K562 (cell line): ENCODE results near the gene YARS1. TPM values are rescaled to one million over a fixed set of nuclear protein-coding genes. Genes with fewer than 3 reads are reported as not detected.

Experiments
- ATAC-seq: fragments of 200-7000 bp; cut with Tn5 transposase; 3 replicates; pipeline ENCODE4 v1.9.1; 2020; ENCODE audit warnings: moderate library complexity
- BruUV-seq: library from RNA; stranded (reverse); fragments of 400-500 nt; replicated peaks from 2 replicates; lab custom pipeline; 2021; lab: Mats Ljungman, UMichigan
- CTCF ChIA-PET: fragments of 300-600 bp; formaldehyde crosslinking; extraction: SDS; loops from one replicate; lab custom pipeline; 2021; ENCODE audit warnings: low intra/inter-chr PET ratio; lab: Yijun Ruan, JAX
- POLR2A ChIA-PET: fragments of 300-600, 350-650 bp; sonication (Branson Sonifier 250); formaldehyde crosslinking; extraction: SDS; loops from one replicate; lab custom pipeline; 2021; ENCODE audit warnings: antibody characterized with exemption, inconsistent platforms; lab: Yijun Ruan, JAX
- DNase-seq, 4 experiments: peaks; one replicate each; pipeline versions ENCODE4 v3.0.0 to v3.0.0-alpha.2; 2011 to 2018; ENCODE audit warnings: low spot score in 3 of 4, mixed read lengths in 3 of 4; ENCODE audit errors: extremely low read depth in 1 of 4
- FAIRE-seq: peaks from 2 replicates; lab custom pipeline; 2011; peaks lifted over from hg19 to GRCh38; lab: Jason Lieb, UNC
- H2AFZ ChIP-seq: 2 replicates; pipeline ENCODE4 v1.6.0; 2011; ENCODE audit warnings: low read depth, low read length, control low read depth, inconsistent platforms
- H3K27ac ChIP-seq: fragments of 200-600 bp; 3 replicates; pipeline ENCODE4 v1.8.0; 2011; ENCODE audit warnings: low read depth, mild to moderate bottlenecking, control low read depth, inconsistent platforms, low read length, moderate library complexity, mixed read lengths; ENCODE audit errors: extremely low read depth
- H3K27me3 ChIP-seq, 2 experiments: fragments of 300-600 bp in 1 of 2; 2 replicates in 1 of 2; 3 replicates in 1 of 2; pipeline versions ENCODE4 v1.6.0 to v1.8.0; 2011; ENCODE audit warnings: inconsistent platforms in 2 of 2, low read length in 2 of 2, mild to moderate bottlenecking in 1 of 2, mixed read lengths in 1 of 2, moderate library complexity in 1 of 2; ENCODE audit not compliant: control insufficient read depth in 2 of 2, insufficient read depth in 2 of 2
- H3K36me3 ChIP-seq: fragments of 300-600 bp; 3 replicates; pipeline ENCODE4 v1.8.0; 2011; ENCODE audit warnings: mild to moderate bottlenecking, low read length, inconsistent platforms; ENCODE audit not compliant: control insufficient read depth, insufficient read depth
- H3K4me1 ChIP-seq, 2 experiments: fragments of 200-600 bp in 1 of 2; replicated peaks in 1 of 2; 2 replicates in 1 of 2; 3 replicates in 1 of 2; pipeline versions ENCODE4 v1.5.1 to v1.8.0; 2011; ENCODE audit warnings: inconsistent platforms in 2 of 2, low read length in 2 of 2, mild to moderate bottlenecking in 1 of 2, mixed read lengths in 1 of 2, moderate library complexity in 1 of 2; ENCODE audit not compliant: control insufficient read depth in 2 of 2, insufficient read depth in 2 of 2
- H3K4me2 ChIP-seq: 2 replicates; pipeline ENCODE4 v1.6.1; 2011; ENCODE audit warnings: low read length, control low read depth, inconsistent platforms, mixed read lengths; ENCODE audit not compliant: insufficient read depth
- H3K4me3 ChIP-seq: fragments of 200-600 bp; sonication (generic), shearing (Covaris generic); 2 replicates; pipeline ENCODE4 v1.5.1; 2016; ENCODE audit warnings: control low read depth, inconsistent platforms
- H3K79me2 ChIP-seq: fragments of 200-600 bp; 3 replicates; pipeline ENCODE4 v1.8.0; 2011; ENCODE audit warnings: low read length, inconsistent platforms; ENCODE audit not compliant: control insufficient read depth, insufficient read depth
- H3K9ac ChIP-seq, 2 experiments: 2 replicates each; pipeline versions ENCODE4 v1.6.0 to v1.6.1; 2011; ENCODE audit warnings: low read depth in 2 of 2, low read length in 2 of 2, control low read depth in 1 of 2, inconsistent platforms in 1 of 2, mild to moderate bottlenecking in 1 of 2, mixed read lengths in 1 of 2; ENCODE audit not compliant: insufficient read depth in 1 of 2
- H3K9me1 ChIP-seq: one replicate; pipeline ENCODE4 v1.6.0; 2011; ENCODE audit warnings: inconsistent platforms, mild to moderate bottlenecking, low read length, moderate library complexity; ENCODE audit not compliant: control insufficient read depth, insufficient read depth
- H3K9me3 ChIP-seq: replicated peaks from 2 replicates; pipeline ENCODE4 v1.5.1; 2011; ENCODE audit warnings: low read depth, low read length, inconsistent platforms; ENCODE audit not compliant: control insufficient read depth, insufficient read depth
- H4K20me1 ChIP-seq: replicated peaks from 2 replicates; pipeline ENCODE4 v1.6.1; 2011; ENCODE audit warnings: low read length, inconsistent platforms, mixed read lengths; ENCODE audit not compliant: control insufficient read depth, insufficient read depth
- CBFA2T3 ChIP-seq: fragments of 450-650 bp; IDR thresholded peaks from 2 replicates; pipeline ENCODE4 v1.6.1; 2017
- CREB1 ChIP-seq, 2 experiments: sonication (generic) in 1 of 2; formaldehyde crosslinking in 1 of 2; IDR thresholded peaks; 2 replicates each; pipeline versions ENCODE4 v1.6.1 to v1.8.0; 2012 to 2022; ENCODE audit warnings: inconsistent platforms in 1 of 2, mild to moderate bottlenecking in 1 of 2, missing genetic modification reagents in 1 of 2, moderate library complexity in 1 of 2
- CXXC5 ChIP-seq: fragments of 250-450 bp; sonication (Bioruptor Pico); IDR thresholded peaks from 2 replicates; pipeline ENCODE4 v1.8.0; 2022; ENCODE audit warnings: inconsistent platforms, mild to moderate bottlenecking, moderate library complexity
- FOSL1 ChIP-seq: fragments of 200-800 bp; sonication (Bioruptor generic); conservative IDR thresholded peaks from 2 replicates; pipeline ENCODE4 v1.6.1; 2016; ENCODE audit warnings: missing genetic modification characterization, missing compliant biosample characterization
- FOXK1 ChIP-seq: sonication (generic); formaldehyde crosslinking; IDR thresholded peaks from 2 replicates; pipeline ENCODE4 v1.8.0; 2022; ENCODE audit warnings: missing genetic modification reagents, mild to moderate bottlenecking, borderline replicate concordance
- HSF4 ChIP-seq: fragments of 250-450 bp; sonication (Bioruptor Pico); IDR thresholded peaks from 2 replicates; pipeline ENCODE4 v2.1.2; 2022; ENCODE audit warnings: mild to moderate bottlenecking, moderate library complexity, borderline replicate concordance
- KAT8 ChIP-seq: fragments of 450-650 bp; IDR thresholded peaks from 2 replicates; pipeline ENCODE4 v1.6.1; 2016; ENCODE audit warnings: low read depth, mild to moderate bottlenecking
- KDM1A ChIP-seq, 2 experiments: fragments of 450-650 bp; IDR thresholded peaks; 2 replicates each; pipeline ENCODE4 v1.6.1; 2016; ENCODE audit warnings: mild to moderate bottlenecking in 2 of 2
- MEIS2 ChIP-seq: fragments of 450-650 bp; IDR thresholded peaks from 2 replicates; pipeline ENCODE4 v1.6.1; 2014; ENCODE audit warnings: mild to moderate bottlenecking; ENCODE audit not compliant: partially characterized antibody
- NFIC ChIP-seq: fragments of 450-650 bp; IDR thresholded peaks from 2 replicates; pipeline ENCODE4 v1.6.1; 2017; ENCODE audit warnings: mild to moderate bottlenecking, inconsistent platforms
- RFX1 ChIP-seq: fragments of 450-650 bp; IDR thresholded peaks from 2 replicates; pipeline ENCODE4 v1.6.1; 2016; ENCODE audit warnings: mild to moderate bottlenecking, moderate library complexity
- TBL1XR1 ChIP-seq, 2 experiments: IDR thresholded peaks; 2 replicates each; pipeline ENCODE4 v1.6.1; 2012; ENCODE audit warnings: improper control_type of control experiment in 2 of 2, low read length in 2 of 2, mild to moderate bottlenecking in 1 of 2
- TEAD4 ChIP-seq, 2 experiments: sonication (generic) in 1 of 2; formaldehyde crosslinking in 1 of 2; IDR thresholded peaks; 2 replicates each; pipeline versions ENCODE4 v1.6.1 to v1.8.0; 2012 to 2022; ENCODE audit warnings: borderline replicate concordance in 1 of 2, inconsistent platforms in 1 of 2, low read length in 1 of 2, mild to moderate bottlenecking in 1 of 2, missing genetic modification reagents in 1 of 2
- WGBS: fragments of 100-300 bp; shearing (Covaris generic); methylation state at CpG from one replicate; pipeline ENCODE4 v1.1.6; 2016; ENCODE audit warnings: low coverage, mixed read lengths; ENCODE audit not compliant: insufficient coverage; ENCODE audit errors: missing lambda C conversion rate; 5-methylcytosine and 5-hydroxymethylcytosine counted together
- in situ Hi-C: fragments of 300-500 bp; cut with MboI; formaldehyde crosslinking; loops from 4 replicates; pipeline ENCODE4 v1.15.0; 2018; ENCODE audit warnings: inconsistent platforms, mixed read lengths
- intact Hi-C: fragments of 100-400 bp; cut with micrococcal nuclease; formaldehyde crosslinking; loops from 2 replicates; pipeline ENCODE4 v1.14.2; 2022
- polyA plus RNA-seq, 8 experiments: library from polyadenylated mRNA; depleted of rRNA in 4 of 8; stranded (reverse) in 5 of 8; unstranded in 3 of 8; fragments of >200 nt; fragmentation: Nextera tagmentation in 2 of 8; fragmentation: Illumina TruSeq in 1 of 8; extraction: Ambion mirVana in 2 of 8; extraction: Trizol in 1 of 8; gene quantifications; 2 replicates each; pipeline versions ENCODE4 v1.2.1 to v1.2.3, GENCODE V29; 2011 to 2014; ENCODE audit warnings: inconsistent platforms in 1 of 8, missing spikeins in 1 of 8
- total RNA-seq, 7 experiments: library from RNA; depleted of rRNA in 6 of 7; stranded (reverse); fragments of >200 nt in 6 of 7; fragmentation: Illumina TruSeq in 2 of 7; extraction: Trizol in 2 of 7; gene quantifications; 2 replicates each; pipeline versions ENCODE4 v1.2.1 to v1.2.3, GENCODE V29; 2011 to 2021; ENCODE audit warnings: low replicate concordance in 1 of 7
- TF ChIP-seq, protein P1 (sequence below), 3 experiments: IDR thresholded peaks in 2 of 3; conservative IDR thresholded peaks in 1 of 3; 2 replicates each; pipeline ENCODE4 v1.5.1; 2011 to 2012; ENCODE audit warnings: low read length in 3 of 3, mild to moderate bottlenecking in 3 of 3, control low read depth in 2 of 3, improper control_type of control experiment in 1 of 3, inconsistent platforms in 1 of 3, low read depth in 1 of 3, mixed read lengths in 1 of 3, moderate library complexity in 1 of 3; ENCODE audit not compliant: insufficient read depth in 2 of 3
- TF ChIP-seq, protein P2 (sequence below): fragments of 450-650 bp; IDR thresholded peaks from 2 replicates; pipeline ENCODE4 v1.6.1; 2016
- TF ChIP-seq, protein P3 (sequence below): sonication (generic); formaldehyde crosslinking; IDR thresholded peaks from 2 replicates; pipeline ENCODE4 v1.8.0; 2022; ENCODE audit warnings: missing genetic modification reagents, mild to moderate bottlenecking, borderline replicate concordance
- TF ChIP-seq, protein P4 (sequence below): sonication (generic); formaldehyde crosslinking; IDR thresholded peaks from 2 replicates; pipeline ENCODE4 v1.9.0; 2022; ENCODE audit warnings: mild to moderate bottlenecking, missing genetic modification reagents

Gene YARS1
- total and polyA plus RNA-seq, 9 of the 15 experiments (the other 6 are each of a cell fraction or from before 2014, with no cell fraction given), result 66.2 to 336 (median 201) TPM

DNA sequence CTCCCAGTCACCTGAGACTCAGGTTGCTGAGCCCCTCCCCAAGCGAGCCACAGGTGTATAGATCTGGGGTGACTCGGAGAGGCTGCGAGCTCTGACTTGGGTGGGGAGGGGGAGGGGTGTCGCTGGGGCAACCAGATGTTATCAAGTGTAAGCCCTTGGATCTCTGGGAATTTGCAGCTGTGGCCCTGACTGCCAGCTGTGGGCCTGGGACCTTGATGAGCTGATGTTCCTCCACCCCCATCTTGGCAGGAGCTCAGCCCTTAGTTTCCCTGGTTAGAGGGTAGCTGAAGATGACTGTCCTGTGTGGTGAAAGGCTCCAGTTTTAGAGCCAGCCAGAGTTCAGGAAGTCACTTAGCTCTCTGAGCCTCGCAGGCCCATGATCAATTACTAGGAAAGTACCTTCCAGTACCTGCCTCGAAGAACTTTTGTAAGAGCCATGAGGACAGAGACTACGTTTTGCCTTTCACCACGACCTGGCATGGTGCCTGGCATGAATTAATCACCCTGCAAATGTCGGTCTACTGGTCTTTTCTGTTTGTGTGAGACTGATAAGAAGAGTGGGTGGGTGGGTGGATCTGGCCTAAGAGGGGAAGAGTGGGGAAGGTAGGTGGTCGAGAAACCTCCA is 55.8 kb downstream of the YARS1 start:
- BruUV-seq, result no TSS peak
- Histone ChIP-seq H2AFZ (no peak overlapping the region), H3K4me3 (no peak overlapping the region), H4K20me1 (peaks cover 51% of the 10 kb centered on the region), H3K9ac (peak overlapping the region in 1 of 2 experiments; percentile 85; a peak in 2 of 4 replicates), H3K9me3 (no peaks in the 10 kb centered on the region), H3K27ac (peak overlapping the region; percentile 33), H3K27me3 (no peaks in the 10 kb centered on the region), H3K4me1 (peaks cover 62 to 66% of the 10 kb centered on the region in 2 experiments), H3K9me1 (peaks cover 17% of the 10 kb centered on the region), H3K36me3 (peaks cover 25% of the 10 kb centered on the region; the same call in 2 of the 3 replicates), H3K4me2 (peak overlapping the region; percentile 48), H3K79me2 (peaks cover 68% of the 10 kb centered on the region)
- POLR2A ChIA-PET, result interaction anchor here (0.7 to 4.5 kb wide), 5 partner anchors 13 to 112 kb away, joined by 3 to 65 read pairs (median 3); no protein-coding TSS in a partner anchor
- intact Hi-C loops, result no loop called here
- in situ Hi-C loops, result loop anchor here (10.0 kb wide), 1 partner anchor 47 kb away; no protein-coding TSS in a partner anchor
- peak; percentile 28 for ATAC-seq
- DNase-seq, result peak; percentile 69 to 84 (median 80)
- WGBS, result 4% methylated on average over 9 of the region's 10 CpGs
- CTCF ChIA-PET, result interaction anchor here (0.6 kb wide), 1 partner anchor 11 kb away, joined by 3 read pairs; no protein-coding TSS in a partner anchor
- FAIRE-seq, result peak; percentile 70
- TF ChIP-seq, protein P1, sequence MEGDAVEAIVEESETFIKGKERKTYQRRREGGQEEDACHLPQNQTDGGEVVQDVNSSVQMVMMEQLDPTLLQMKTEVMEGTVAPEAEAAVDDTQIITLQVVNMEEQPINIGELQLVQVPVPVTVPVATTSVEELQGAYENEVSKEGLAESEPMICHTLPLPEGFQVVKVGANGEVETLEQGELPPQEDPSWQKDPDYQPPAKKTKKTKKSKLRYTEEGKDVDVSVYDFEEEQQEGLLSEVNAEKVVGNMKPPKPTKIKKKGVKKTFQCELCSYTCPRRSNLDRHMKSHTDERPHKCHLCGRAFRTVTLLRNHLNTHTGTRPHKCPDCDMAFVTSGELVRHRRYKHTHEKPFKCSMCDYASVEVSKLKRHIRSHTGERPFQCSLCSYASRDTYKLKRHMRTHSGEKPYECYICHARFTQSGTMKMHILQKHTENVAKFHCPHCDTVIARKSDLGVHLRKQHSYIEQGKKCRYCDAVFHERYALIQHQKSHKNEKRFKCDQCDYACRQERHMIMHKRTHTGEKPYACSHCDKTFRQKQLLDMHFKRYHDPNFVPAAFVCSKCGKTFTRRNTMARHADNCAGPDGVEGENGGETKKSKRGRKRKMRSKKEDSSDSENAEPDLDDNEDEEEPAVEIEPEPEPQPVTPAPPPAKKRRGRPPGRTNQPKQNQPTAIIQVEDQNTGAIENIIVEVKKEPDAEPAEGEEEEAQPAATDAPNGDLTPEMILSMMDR (IDR thresholded peaks at IDR 0.05 in 2 of 3, conservative IDR thresholded peaks at IDR 0.05 in 1 of 3; ENCODE audit: insufficient read depth in 2 of 3, low read depth in 1 of 3, low read length in 3 of 3), result no peak
- TF ChIP-seq FOXK1 (CRISPR knock-in tag) (no peak), KAT8 (no peak), CXXC5 (CRISPR knock-in tag) (0 out of 2 replicates have a peak, but pooled peaks have one; percentile 10), KDM1A (IDR thresholded peaks at IDR 0.05) (peak in 1 of 2 experiments; percentile 30; a peak in 1 of 4 replicates), TBL1XR1 (IDR thresholded peaks at IDR 0.05; ENCODE audit: low read length in 2 of 2) (no peak), TEAD4 (IDR thresholded peaks at IDR 0.05; ENCODE audit: low read length) (peak; percentile 11; the same call in 1 of the 2 replicates), TEAD4 (CRISPR knock-in tag; IDR thresholded peaks at IDR 0.05; ENCODE audit: borderline replicate concordance) (no peak), HSF4 (CRISPR knock-in tag) (no peak), NFIC (peak; percentile 84), MEIS2 (peak; percentile 61), FOSL1 (tag) (no peak), CBFA2T3 (peak; percentile 52), RFX1 (peak; percentile 94), CREB1 (IDR thresholded peaks at IDR 0.05) (no peak), CREB1 (CRISPR knock-in tag; IDR thresholded peaks at IDR 0.05) (no peak)
- TF ChIP-seq, protein P2, sequence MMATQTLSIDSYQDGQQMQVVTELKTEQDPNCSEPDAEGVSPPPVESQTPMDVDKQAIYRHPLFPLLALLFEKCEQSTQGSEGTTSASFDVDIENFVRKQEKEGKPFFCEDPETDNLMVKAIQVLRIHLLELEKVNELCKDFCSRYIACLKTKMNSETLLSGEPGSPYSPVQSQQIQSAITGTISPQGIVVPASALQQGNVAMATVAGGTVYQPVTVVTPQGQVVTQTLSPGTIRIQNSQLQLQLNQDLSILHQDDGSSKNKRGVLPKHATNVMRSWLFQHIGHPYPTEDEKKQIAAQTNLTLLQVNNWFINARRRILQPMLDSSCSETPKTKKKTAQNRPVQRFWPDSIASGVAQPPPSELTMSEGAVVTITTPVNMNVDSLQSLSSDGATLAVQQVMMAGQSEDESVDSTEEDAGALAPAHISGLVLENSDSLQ, result 0 out of 2 replicates have a peak, but pooled peaks have one; percentile 25
- TF ChIP-seq, protein P3, sequence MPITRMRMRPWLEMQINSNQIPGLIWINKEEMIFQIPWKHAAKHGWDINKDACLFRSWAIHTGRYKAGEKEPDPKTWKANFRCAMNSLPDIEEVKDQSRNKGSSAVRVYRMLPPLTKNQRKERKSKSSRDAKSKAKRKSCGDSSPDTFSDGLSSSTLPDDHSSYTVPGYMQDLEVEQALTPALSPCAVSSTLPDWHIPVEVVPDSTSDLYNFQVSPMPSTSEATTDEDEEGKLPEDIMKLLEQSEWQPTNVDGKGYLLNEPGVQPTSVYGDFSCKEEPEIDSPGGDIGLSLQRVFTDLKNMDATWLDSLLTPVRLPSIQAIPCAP (CRISPR knock-in tag), result no peak
- TF ChIP-seq, protein P4, sequence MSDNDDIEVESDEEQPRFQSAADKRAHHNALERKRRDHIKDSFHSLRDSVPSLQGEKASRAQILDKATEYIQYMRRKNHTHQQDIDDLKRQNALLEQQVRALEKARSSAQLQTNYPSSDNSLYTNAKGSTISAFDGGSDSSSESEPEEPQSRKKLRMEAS (CRISPR knock-in tag), result peak; percentile 30; the same call in 1 of the 2 replicates
